Caco-2 (cell line): Measurements from ENCODE around the gene APLN. TPM values are rescaled to one million over a fixed set of nuclear protein-coding genes. Genes with fewer than 3 reads are reported as not detected.

Experiments used
- BruUV-seq: library from RNA; stranded (reverse); fragments of 400-500 nt; replicated peaks from 2 replicates; lab custom pipeline; 2021; lab: Mats Ljungman, UMichigan
- CTCF ChIA-PET: fragments of 300-600 bp; sonication (Branson Sonifier 250); formaldehyde crosslinking; loops from one replicate; lab custom pipeline; 2022; ENCODE audit warnings: antibody characterized with exemption; lab: Charles Lee
- POLR2A ChIA-PET: fragments of 300-600 bp; sonication (Branson Sonifier 250); formaldehyde crosslinking; loops from one replicate; lab custom pipeline; 2022; ENCODE audit warnings: antibody characterized with exemption; lab: Charles Lee
- DNase-seq, 2 experiments: peaks; one replicate each; pipeline versions ENCODE4 v3.0.0 to v3.0.0-alpha.2; 2020 to 2022
- H3K27me3 ChIP-seq: replicated peaks from 2 replicates; pipeline ENCODE4 v1.6.0; 2011; ENCODE audit warnings: low read length; ENCODE audit not compliant: control insufficient read depth, insufficient read depth
- H3K36me3 ChIP-seq: 2 replicates; pipeline ENCODE4 v1.5.1; 2011; ENCODE audit warnings: low read length; ENCODE audit not compliant: control insufficient read depth, insufficient read depth
- H3K4me1 ChIP-seq: fragments of 250-450 bp; sonication (Bioruptor Pico); 2 replicates; pipeline ENCODE4 v1.5.1; 2020; ENCODE audit warnings: mild to moderate bottlenecking
- H3K4me3 ChIP-seq: 2 replicates; pipeline ENCODE4 v1.5.1; 2011; ENCODE audit warnings: low read depth, mild to moderate bottlenecking, control low read depth, low read length
- H3K9me3 ChIP-seq: fragments of 250-450 bp; sonication (Bioruptor Pico); 2 replicates; pipeline ENCODE4 v1.5.1; 2020; ENCODE audit warnings: mild to moderate bottlenecking, moderate library complexity
- H3K27ac Mint-ChIP-seq: one replicate; pipeline ENCODE4 v1.8.0; 2022; ENCODE audit warnings: mixed read lengths; ENCODE audit not compliant: unreplicated experiment
- H3K27me3 Mint-ChIP-seq: one replicate; pipeline ENCODE4 v1.8.0; 2022; ENCODE audit warnings: mixed read lengths; ENCODE audit not compliant: insufficient read depth, unreplicated experiment
- H3K36me3 Mint-ChIP-seq: one replicate; pipeline ENCODE4 v1.8.0; 2022; ENCODE audit warnings: mild to moderate bottlenecking, mixed read lengths; ENCODE audit not compliant: insufficient read depth, unreplicated experiment
- H3K4me1 Mint-ChIP-seq: one replicate; pipeline ENCODE4 v1.8.0; 2022; ENCODE audit warnings: low read depth, mixed read lengths; ENCODE audit not compliant: unreplicated experiment
- H3K4me3 Mint-ChIP-seq: one replicate; pipeline ENCODE4 v1.8.0; 2022; ENCODE audit warnings: mild to moderate bottlenecking, moderate library complexity, mixed read lengths; ENCODE audit not compliant: unreplicated experiment
- H3K9me3 Mint-ChIP-seq: one replicate; pipeline ENCODE4 v1.8.0; 2022; ENCODE audit warnings: mixed read lengths; ENCODE audit not compliant: unreplicated experiment
- intact Hi-C: fragments of 100-400 bp; cut with micrococcal nuclease; formaldehyde crosslinking; loops from one replicate; pipeline ENCODE4 v1.10.0; 2022; ENCODE audit not compliant: unreplicated experiment
- total RNA-seq: library from RNA; stranded (reverse); gene quantifications from 2 replicates; pipeline ENCODE4 v1.2.3, GENCODE V29; 2022
- TF ChIP-seq, protein P1 (sequence below), 2 experiments: fragments of 200-600 bp in 1 of 2; IDR thresholded peaks; 1 replicate in 1 of 2; 2 replicates in 1 of 2; pipeline versions ENCODE4 v1.5.1 to v1.8.0; 2011 to 2022; ENCODE audit warnings: antibody characterized with exemption in 1 of 2, control low read depth in 1 of 2, inconsistent platforms in 1 of 2, low read depth in 1 of 2, low read length in 1 of 2, mild to moderate bottlenecking in 1 of 2, moderate library complexity in 1 of 2; ENCODE audit not compliant: insufficient read depth in 1 of 2, severe bottlenecking in 1 of 2, unreplicated experiment in 1 of 2

APLN gene
- total RNA-seq, 1 experiment from 2014 or later, result 0.20 TPM

GRCh38 chrX:129667412-129667811 is 12.7 kb upstream of the APLN start:
- POLR2A ChIA-PET, result no interaction called here
- H3K36me3 Mint-ChIP-seq, result no peaks in the 10 kb centered on the region

GRCh38 chrX:129665916-129666644 is 11.3 kb upstream of the APLN start:
- TF ChIP-seq, protein P1, sequence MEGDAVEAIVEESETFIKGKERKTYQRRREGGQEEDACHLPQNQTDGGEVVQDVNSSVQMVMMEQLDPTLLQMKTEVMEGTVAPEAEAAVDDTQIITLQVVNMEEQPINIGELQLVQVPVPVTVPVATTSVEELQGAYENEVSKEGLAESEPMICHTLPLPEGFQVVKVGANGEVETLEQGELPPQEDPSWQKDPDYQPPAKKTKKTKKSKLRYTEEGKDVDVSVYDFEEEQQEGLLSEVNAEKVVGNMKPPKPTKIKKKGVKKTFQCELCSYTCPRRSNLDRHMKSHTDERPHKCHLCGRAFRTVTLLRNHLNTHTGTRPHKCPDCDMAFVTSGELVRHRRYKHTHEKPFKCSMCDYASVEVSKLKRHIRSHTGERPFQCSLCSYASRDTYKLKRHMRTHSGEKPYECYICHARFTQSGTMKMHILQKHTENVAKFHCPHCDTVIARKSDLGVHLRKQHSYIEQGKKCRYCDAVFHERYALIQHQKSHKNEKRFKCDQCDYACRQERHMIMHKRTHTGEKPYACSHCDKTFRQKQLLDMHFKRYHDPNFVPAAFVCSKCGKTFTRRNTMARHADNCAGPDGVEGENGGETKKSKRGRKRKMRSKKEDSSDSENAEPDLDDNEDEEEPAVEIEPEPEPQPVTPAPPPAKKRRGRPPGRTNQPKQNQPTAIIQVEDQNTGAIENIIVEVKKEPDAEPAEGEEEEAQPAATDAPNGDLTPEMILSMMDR (IDR thresholded peaks at IDR 0.05; ENCODE audit: insufficient read depth in 1 of 2, low read depth in 1 of 2, low read length in 1 of 2, severe bottlenecking in 1 of 2, unreplicated experiment in 1 of 2), result no peak
- intact Hi-C loops, result no loop called here
- Mint-ChIP-seq H3K36me3 (no peaks in the 10 kb centered on the region), H3K4me1 (peaks cover 7% of the 10 kb centered on the region), H3K9me3 (no peaks in the 10 kb centered on the region), H3K27me3 (no peaks in the 10 kb centered on the region), H3K4me3 (peak overlapping the region; percentile 37), H3K27ac (peak overlapping the region; percentile 53)
- Histone ChIP-seq H3K27me3 (no peaks in the 10 kb centered on the region), H3K4me3 (no peak overlapping the region), H3K4me1 (peaks cover 12% of the 10 kb centered on the region), H3K36me3 (no peaks in the 10 kb centered on the region), H3K9me3 (no peaks in the 10 kb centered on the region)
- DNase-seq, result peak; percentile 14 to 48
- no TSS peak for BruUV-seq
- ChIA-PET POLR2A (no interaction called here), CTCF (no interaction called here)

More at GRCh38 chrX:129667412-129667811, 12.7 kb upstream of the APLN start:
- H3K4me1 Mint-ChIP-seq, result peaks cover 7% of the 10 kb centered on the region
- H3K4me1 ChIP-seq, result peaks cover 12% of the 10 kb centered on the region
- no peak for DNase-seq
- no peaks in the 10 kb centered on the region for H3K27me3 ChIP-seq
- H3K9me3 ChIP-seq, result no peaks in the 10 kb centered on the region
- CTCF ChIA-PET, result no interaction called here
- intact Hi-C loops, result no loop called here
- TF ChIP-seq, protein P1 (IDR thresholded peaks at IDR 0.05; ENCODE audit: insufficient read depth in 1 of 2, low read depth in 1 of 2, low read length in 1 of 2, severe bottlenecking in 1 of 2, unreplicated experiment in 1 of 2), result no peak
- H3K27ac Mint-ChIP-seq, result no peak overlapping the region
- H3K4me3 ChIP-seq, result no peak overlapping the region
- H3K36me3 ChIP-seq, result no peaks in the 10 kb centered on the region
- no peaks in the 10 kb centered on the region for H3K9me3 Mint-ChIP-seq
- H3K4me3 Mint-ChIP-seq, result no peak overlapping the region
- H3K27me3 Mint-ChIP-seq, result no peaks in the 10 kb centered on the region
- BruUV-seq, result no TSS peak

GRCh38 chrX:129663171-129663570 is 8.4 kb upstream of the APLN start:
- Mint-ChIP-seq H3K27me3 (no peaks in the 10 kb centered on the region), H3K4me3 (no peak overlapping the region), H3K4me1 (peaks cover 7% of the 10 kb centered on the region), H3K27ac (no peak overlapping the region), H3K9me3 (no peaks in the 10 kb centered on the region), H3K36me3 (no peaks in the 10 kb centered on the region)
- CTCF ChIA-PET, result no interaction called here
- Histone ChIP-seq H3K9me3 (no peaks in the 10 kb centered on the region), H3K27me3 (no peaks in the 10 kb centered on the region), H3K4me3 (no peak overlapping the region), H3K4me1 (peaks cover 12% of the 10 kb centered on the region), H3K36me3 (no peaks in the 10 kb centered on the region)
- TF ChIP-seq, protein P1 (IDR thresholded peaks at IDR 0.05; ENCODE audit: insufficient read depth in 1 of 2, low read depth in 1 of 2, low read length in 1 of 2, severe bottlenecking in 1 of 2, unreplicated experiment in 1 of 2), result no peak
- intact Hi-C loops, result no loop called here
- DNase-seq, result no peak
- POLR2A ChIA-PET, result no interaction called here
- BruUV-seq, result no TSS peak
